Vagina (tissue), 2 donors: ENCODE measurements around the gene TTC3. TPM values are rescaled to one million over a fixed set of nuclear protein-coding genes. Genes with fewer than 3 reads are reported as not detected.
"Not testable (repeated sequence)": the region's sequence is repeated elsewhere in the genome, so short reads cannot be mapped to it uniquely, and the experiment has no call there.

Source experiments
- DNase-seq, 2 donors: peaks; one replicate each; pipeline ENCODE4 v3.0.0-alpha.2; 2017; ENCODE audit errors: extremely low spot score in 2 of 2
- H3K27ac ChIP-seq: fragments of 200-600 bp; sonication (generic); one replicate; pipeline ENCODE4 v1.5.1; 2019
- H3K27me3 ChIP-seq: fragments of 200-600 bp; sonication (generic); one replicate; pipeline ENCODE4 v1.5.1; 2019
- H3K36me3 ChIP-seq, 2 donors: fragments of 200-600 bp; sonication (generic); one replicate each; pipeline ENCODE4 v1.5.1; 2017 to 2019
- H3K4me1 ChIP-seq: fragments of 200-600 bp; sonication (generic); one replicate; pipeline ENCODE4 v1.5.1; 2019
- H3K4me3 ChIP-seq, 2 donors: fragments of 200-600 bp; sonication (generic); 1 replicate in 1 of 2; 2 replicates in 1 of 2; pipeline ENCODE4 v1.5.1; 2016 to 2019
- H3K9me3 ChIP-seq: fragments of 200-600 bp; sonication (generic); one replicate; pipeline ENCODE4 v1.5.1; 2019
- CTCF ChIP-seq, 3 experiments: fragments of 450-650 bp in 2 of 3; fragments of 200-600 bp in 1 of 3; sonication (generic) in 1 of 3; IDR thresholded peaks; one replicate each; pipeline ENCODE4 v1.5.1; 2017 to 2019; ENCODE audit warnings: antibody characterized with exemption in 3 of 3, mild to moderate bottlenecking in 2 of 3, moderate library complexity in 2 of 3
- POLR2A ChIP-seq, 2 donors: fragments of 450-650 bp; IDR thresholded peaks; one replicate each; pipeline ENCODE4 v1.6.1; 2017; ENCODE audit warnings: antibody characterized with exemption in 2 of 2, mild to moderate bottlenecking in 2 of 2, moderate library complexity in 2 of 2
- POLR2AphosphoS5 ChIP-seq, 2 donors: sonication (generic); formaldehyde crosslinking; IDR thresholded peaks; one replicate each; pipeline ENCODE4 v1.9.0; 2017; ENCODE audit warnings: antibody characterized with exemption in 2 of 2, mild to moderate bottlenecking in 2 of 2, low read depth in 1 of 2; ENCODE audit not compliant: insufficient read depth in 1 of 2
- intact Hi-C: fragments of 100-400 bp; cut with DNase I; formaldehyde crosslinking; loops from one replicate; pipeline ENCODE4 v1.15.1; 2023
- total RNA-seq: library from RNA; depleted of rRNA; stranded (reverse); fragments of >200 nt; gene quantifications from one replicate; pipeline ENCODE4 v1.2.3, GENCODE V29; 2016

The TTC3 gene
- total RNA-seq, 1 donor from 2014 or later: 98.0 TPM

- no peaks in the 10 kb centered on the region for H3K9me3 ChIP-seq
- TF ChIP-seq CTCF (IDR thresholded peaks at IDR 0.05): no peak
- TF ChIP-seq POLR2AphosphoS5 (IDR thresholded peaks at IDR 0.05; ENCODE audit: insufficient read depth in 1 of 2, low read depth in 1 of 2): no peak
- no peak for TF ChIP-seq POLR2A (IDR thresholded peaks at IDR 0.05)
- H3K27me3 ChIP-seq: no peaks in the 10 kb centered on the region
- no peak overlapping the region for H3K4me3 ChIP-seq
- H3K4me1 ChIP-seq: no peaks in the 10 kb centered on the region
- no peak overlapping the region for H3K27ac ChIP-seq
- H3K36me3 ChIP-seq: no peaks in the 10 kb centered on the region
- intact Hi-C loops: no loop called here
- DNase-seq: no peak
Measured at GRCh38 chr21:37043818-37044217, 29.2 kb upstream of the TTC3 start.

GRCh38 chr21:37044643-37045042, 28.4 kb upstream of the TTC3 start:
- H3K36me3 ChIP-seq: no peaks in the 10 kb centered on the region
- H3K27me3 ChIP-seq: no peaks in the 10 kb centered on the region
- no peaks in the 10 kb centered on the region for H3K9me3 ChIP-seq
- H3K4me3 ChIP-seq: no peak overlapping the region
- no peaks in the 10 kb centered on the region for H3K4me1 ChIP-seq
- no peak for DNase-seq
- intact Hi-C loops: no loop called here
- TF ChIP-seq CTCF (IDR thresholded peaks at IDR 0.05) (no peak), POLR2A (IDR thresholded peaks at IDR 0.05) (no peak), POLR2AphosphoS5 (IDR thresholded peaks at IDR 0.05; ENCODE audit: insufficient read depth in 1 of 2, low read depth in 1 of 2) (no peak)
- no peak overlapping the region for H3K27ac ChIP-seq

- Histone ChIP-seq H3K27ac (no peak overlapping the region), H3K36me3 (no peaks in the 10 kb centered on the region), H3K4me1 (no peaks in the 10 kb centered on the region), H3K4me3 (no peak overlapping the region), H3K27me3 (no peaks in the 10 kb centered on the region), H3K9me3 (no peaks in the 10 kb centered on the region)
- no peak for DNase-seq
- intact Hi-C loops: no loop called here
- no peak for TF ChIP-seq CTCF (IDR thresholded peaks at IDR 0.05)
- TF ChIP-seq POLR2AphosphoS5 (IDR thresholded peaks at IDR 0.05; ENCODE audit: insufficient read depth in 1 of 2, low read depth in 1 of 2): no peak
- TF ChIP-seq POLR2A (IDR thresholded peaks at IDR 0.05): no peak
Measured at GRCh38 chr21:37045149-37045548, 27.9 kb upstream of the TTC3 start.

- intact Hi-C loops: no loop called here
- no peaks in the 10 kb centered on the region for H3K4me1 ChIP-seq
- no peaks in the 10 kb centered on the region for H3K9me3 ChIP-seq
- no peak for DNase-seq
- no peak for TF ChIP-seq POLR2A (IDR thresholded peaks at IDR 0.05)
- no peak for TF ChIP-seq POLR2AphosphoS5 (IDR thresholded peaks at IDR 0.05; ENCODE audit: insufficient read depth in 1 of 2, low read depth in 1 of 2)
- TF ChIP-seq CTCF (IDR thresholded peaks at IDR 0.05): no peak
- no peak overlapping the region for H3K27ac ChIP-seq
- H3K27me3 ChIP-seq: no peaks in the 10 kb centered on the region
- H3K36me3 ChIP-seq: no peaks in the 10 kb centered on the region
- no peak overlapping the region for H3K4me3 ChIP-seq
Measured at GRCh38 chr21:37045556-37045955, 27.5 kb upstream of the TTC3 start.

DNA sequence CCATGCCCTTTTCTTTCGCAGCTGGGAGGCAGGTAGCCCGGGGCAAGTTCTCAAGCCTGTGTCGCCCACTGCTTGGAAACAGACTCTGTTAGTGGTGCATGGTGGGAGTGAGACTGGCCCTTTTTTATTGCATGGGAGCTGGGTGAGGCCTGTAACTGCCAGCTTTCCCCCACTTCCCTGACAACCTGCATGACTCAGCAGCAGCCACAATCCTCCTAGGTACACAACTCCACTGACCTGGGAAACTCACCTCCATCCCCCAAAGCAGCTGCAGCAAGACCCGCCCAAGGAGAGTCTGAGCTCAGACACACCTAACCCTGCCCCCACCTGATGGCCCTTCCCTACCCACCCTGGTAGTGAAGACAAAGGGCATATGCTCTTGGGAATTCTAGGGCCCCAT, 26.0 kb upstream of the TTC3 start:
- no peak overlapping the region for H3K4me3 ChIP-seq
- no peak for DNase-seq
- TF ChIP-seq CTCF (IDR thresholded peaks at IDR 0.05) (no peak), POLR2AphosphoS5 (IDR thresholded peaks at IDR 0.05; ENCODE audit: insufficient read depth in 1 of 2, low read depth in 1 of 2) (no peak), POLR2A (IDR thresholded peaks at IDR 0.05) (no peak)
- no peak overlapping the region for H3K27ac ChIP-seq
- no peaks in the 10 kb centered on the region for H3K27me3 ChIP-seq
- intact Hi-C loops: no loop called here
- no peaks in the 10 kb centered on the region for H3K4me1 ChIP-seq
- H3K36me3 ChIP-seq: no peaks in the 10 kb centered on the region
- H3K9me3 ChIP-seq: no peaks in the 10 kb centered on the region

DNA sequence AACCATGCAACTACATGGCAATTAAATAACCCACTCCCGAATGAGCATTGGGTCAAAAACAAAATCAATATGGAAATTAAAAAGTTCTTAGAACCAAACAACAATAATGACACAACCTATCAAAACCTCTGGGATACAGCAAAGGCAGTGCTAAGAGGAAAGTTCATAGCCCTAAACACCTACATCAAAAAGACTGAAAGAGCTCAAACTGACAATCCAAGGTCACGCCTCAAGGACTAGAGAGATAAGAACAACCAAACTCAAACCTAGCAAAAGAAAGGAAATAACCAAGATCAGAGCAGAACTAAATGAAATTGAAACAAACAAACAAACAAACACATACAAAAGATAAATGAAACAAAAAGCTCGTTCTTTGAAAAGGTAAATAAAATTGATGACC, 23.3 kb upstream of the TTC3 start:
- H3K27ac ChIP-seq, H3K36me3 ChIP-seq, H3K27me3 ChIP-seq, intact Hi-C loops, H3K4me3 ChIP-seq, H3K9me3 ChIP-seq, H3K4me1 ChIP-seq, DNase-seq: not testable (repeated sequence)
